Amniotic stem cell (primary cell): ENCODE data around the gene UFSP1.
"Not testable (repeated sequence)": the region's sequence is repeated elsewhere in the genome, so short reads cannot be mapped to it uniquely, and the experiment has no call there.

Experiments
- DNase-seq: peaks from one replicate; lab custom pipeline; 2025; lab: John Stamatoyannopoulos, UW

UFSP1 gene

DNA sequence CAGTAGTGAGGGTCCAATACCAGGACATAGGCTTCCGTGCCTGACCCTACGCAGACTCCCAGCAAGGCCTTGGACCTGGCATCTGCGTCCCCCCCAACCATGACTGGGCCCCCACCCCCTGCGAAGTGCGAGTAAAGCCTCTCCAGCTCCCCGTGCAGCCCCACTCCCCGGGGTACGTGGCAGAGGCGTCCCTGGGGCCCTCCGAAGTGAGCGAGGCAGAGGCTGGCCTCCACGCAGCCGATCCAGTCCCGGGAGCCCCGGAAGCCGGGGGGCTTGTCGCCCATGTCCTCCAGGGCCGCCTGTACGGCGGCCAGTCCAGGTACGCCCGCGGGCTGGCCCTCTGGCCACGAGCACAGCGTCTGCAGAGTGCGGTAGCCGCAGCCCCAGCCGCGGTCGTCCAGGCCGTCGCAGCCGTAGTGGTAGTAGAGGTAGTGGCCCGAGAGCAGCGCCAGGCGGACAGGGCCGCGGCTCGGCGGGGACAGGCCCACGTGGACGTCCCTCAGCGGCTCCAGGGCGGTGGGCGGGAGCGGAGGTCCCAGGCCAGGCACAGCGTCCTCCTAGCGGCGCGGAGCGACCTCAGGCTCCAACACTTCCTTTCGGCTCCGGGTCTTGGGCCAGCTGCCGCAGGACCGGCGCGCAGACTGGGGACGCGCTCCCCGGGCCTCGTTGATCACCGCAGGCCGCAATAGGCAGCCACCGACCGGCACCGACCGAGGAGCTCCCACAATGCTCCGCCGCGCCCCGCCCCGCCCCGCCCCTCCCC lies at the start of gene UFSP1:
Gene UFSP1, minus strand, starts transcription at position 728 of the 763 bp plus-strand sequence. Its CDS starts 444 bp downstream, at position 284.
- DNase-seq: no peak

GRCh38 chr7:100936167-100936566 lies 46.7 kb upstream of the UFSP1 start:
- not testable (repeated sequence) for DNase-seq

- not testable (repeated sequence) for DNase-seq
These were observed 45.9 kb upstream of the UFSP1 start for GRCh38 chr7:100935381-100935780.

- DNase-seq: no peak
These were observed 44.2 kb upstream of the UFSP1 start for GRCh38 chr7:100933734-100934133.

DNA sequence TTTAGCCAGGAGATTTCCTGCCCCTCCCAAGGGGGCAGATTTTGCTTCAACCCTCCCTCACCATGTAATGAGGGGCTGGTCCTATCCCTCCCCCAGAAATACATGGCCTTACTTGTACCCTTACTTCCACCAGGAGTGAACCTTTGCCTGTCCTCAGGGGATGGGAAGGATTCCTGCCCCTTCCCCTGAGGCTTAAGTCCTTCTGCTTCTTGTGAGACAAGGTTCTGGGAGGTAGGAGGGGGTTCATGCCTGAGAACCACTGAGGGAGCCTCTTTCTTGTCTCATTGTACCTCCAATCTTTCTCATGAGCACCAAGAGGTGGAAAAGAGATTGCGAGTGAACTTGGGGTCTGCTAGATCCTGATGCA lies 40.3 kb upstream of the UFSP1 start:
- no peak for DNase-seq

GRCh38 chr7:100923616-100924015 lies 34.1 kb upstream of the UFSP1 start:
- DNase-seq: not testable (repeated sequence)

DNA sequence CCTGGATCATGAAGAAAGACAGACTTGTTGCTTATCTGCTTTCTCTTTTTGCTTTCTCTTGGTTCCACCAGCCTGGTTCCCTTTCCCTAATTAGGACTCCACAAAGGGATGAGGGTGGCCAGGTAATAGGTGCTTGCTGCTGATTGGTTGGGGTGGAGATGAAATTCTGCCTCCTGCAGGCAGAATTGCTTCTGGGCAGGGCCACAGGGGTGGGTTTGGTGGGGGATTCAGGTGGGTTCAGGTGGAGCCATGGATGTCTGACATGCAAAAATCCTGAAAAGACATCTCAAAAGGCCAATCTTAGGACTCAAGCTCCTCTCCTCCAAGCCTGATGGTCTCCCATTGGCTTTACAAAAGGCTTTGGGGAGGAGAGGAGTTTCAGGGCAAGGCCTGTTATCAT lies 31.5 kb upstream of the UFSP1 start:
- DNase-seq: no peak

DNA sequence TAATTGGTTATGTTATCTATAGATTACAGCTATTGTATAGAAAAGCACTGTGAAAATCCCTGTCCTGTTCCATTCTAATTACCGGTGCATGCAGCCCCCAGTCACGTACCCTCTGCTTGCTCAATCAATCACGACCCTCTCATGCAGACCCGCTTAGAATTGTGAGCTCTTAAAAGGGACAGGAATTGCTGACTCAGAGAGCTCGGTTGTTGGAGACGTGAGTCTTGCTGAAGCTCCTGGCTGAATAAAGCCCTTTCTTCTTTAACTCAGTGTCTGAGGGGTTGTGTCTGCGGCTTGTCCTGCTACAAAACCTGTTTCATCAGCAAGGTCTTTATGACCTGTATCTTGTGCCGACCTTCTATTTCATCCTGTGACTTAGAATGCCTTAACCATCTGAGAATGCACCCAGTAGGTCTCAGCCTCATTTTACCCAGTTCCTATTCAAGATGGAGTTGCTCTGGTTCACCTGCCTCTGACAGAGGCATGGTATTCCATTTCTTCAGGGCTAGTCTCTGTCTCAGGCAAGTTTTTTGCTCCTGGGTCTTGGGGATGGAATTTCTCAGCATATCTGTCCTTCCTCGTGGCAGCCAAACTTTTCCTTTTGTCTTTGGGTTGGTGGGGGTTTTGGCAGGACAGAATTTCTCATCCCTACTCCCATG lies 30.4 kb upstream of the UFSP1 start:
- not testable (repeated sequence) for DNase-seq

GRCh38 chr7:100919335-100919734 lies 29.8 kb upstream of the UFSP1 start:
- DNase-seq: not testable (repeated sequence)

- no peak for DNase-seq
These were observed 25.4 kb upstream of the UFSP1 start for GRCh38 chr7:100914879-100915447.

DNA sequence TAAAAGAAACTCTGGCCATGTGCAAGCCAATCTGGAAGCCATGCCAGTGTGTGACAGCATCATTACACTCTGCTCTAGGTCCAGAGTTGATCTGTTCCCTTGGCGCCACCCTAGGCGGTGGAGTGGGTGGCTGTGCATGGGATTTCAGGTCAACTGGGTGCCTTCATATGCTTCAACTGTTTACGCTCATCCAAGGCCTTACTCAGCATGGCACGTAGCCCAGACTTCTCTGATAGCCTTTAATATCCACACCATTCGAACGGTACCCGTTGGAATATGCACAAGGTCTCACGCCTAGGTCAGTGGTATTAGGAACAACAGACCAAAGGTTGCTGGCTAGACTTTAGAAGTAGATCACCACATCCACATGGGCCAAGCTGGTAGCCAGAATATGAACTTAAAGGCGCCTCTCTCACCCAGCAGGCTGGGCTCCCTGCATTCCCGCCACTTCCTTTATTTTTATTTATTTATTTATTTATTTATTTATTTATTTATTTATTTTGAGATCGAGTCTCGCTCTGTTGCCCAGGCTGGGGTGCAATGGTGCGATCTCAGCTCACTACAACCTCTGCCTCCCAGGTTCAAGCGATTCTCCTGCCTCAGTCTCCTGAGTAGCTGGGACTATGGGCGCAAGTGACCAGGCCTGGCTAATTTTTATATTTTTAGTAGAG lies 24.8 kb upstream of the UFSP1 start:
- no peak for DNase-seq

DNA sequence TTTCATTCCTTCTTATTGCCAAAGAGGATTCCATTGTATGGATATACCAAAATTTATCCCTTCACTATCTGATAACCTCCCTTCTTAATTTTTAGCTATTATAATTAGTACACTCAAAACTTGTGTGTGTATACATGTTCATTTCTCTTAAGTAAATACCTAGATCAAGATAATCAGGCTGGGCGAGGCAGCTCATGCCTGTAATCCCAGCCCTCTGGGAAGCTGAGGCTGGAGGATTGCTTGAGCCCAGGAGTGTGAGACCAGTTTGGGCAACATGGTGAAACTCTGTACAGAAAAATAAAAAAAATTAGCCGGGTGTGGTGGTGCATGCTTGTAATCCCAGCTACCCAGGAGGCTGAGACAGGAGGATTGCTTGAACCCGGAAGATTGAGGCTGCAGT lies 22.0 kb upstream of the UFSP1 start:
- no peak for DNase-seq

GRCh38 chr7:100910443-100910842 lies 20.9 kb upstream of the UFSP1 start:
- not testable (repeated sequence) for DNase-seq

DNA sequence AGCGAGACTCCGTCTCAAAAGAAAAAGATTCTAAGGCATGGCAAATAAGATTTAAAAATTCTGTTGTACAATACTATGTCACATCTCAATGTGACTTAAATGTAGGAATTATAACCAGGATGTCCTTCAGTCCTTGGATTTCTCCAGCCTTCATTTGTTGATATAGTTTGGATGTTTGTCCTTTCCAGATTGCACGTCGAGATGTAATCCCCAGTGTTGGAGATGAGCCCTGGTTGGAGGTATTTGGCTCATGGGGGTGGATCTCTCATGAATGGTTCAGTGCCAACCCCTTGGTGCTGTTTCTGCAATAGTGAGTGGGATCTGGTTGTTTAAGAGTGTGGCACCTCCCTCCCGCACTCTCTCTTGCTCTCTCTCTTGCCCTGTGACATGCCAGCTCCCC lies 19.0 kb upstream of the UFSP1 start:
- DNase-seq: no peak

- no peak for DNase-seq
These were observed 13.1 kb upstream of the UFSP1 start for GRCh38 chr7:100902638-100903037.

DNA sequence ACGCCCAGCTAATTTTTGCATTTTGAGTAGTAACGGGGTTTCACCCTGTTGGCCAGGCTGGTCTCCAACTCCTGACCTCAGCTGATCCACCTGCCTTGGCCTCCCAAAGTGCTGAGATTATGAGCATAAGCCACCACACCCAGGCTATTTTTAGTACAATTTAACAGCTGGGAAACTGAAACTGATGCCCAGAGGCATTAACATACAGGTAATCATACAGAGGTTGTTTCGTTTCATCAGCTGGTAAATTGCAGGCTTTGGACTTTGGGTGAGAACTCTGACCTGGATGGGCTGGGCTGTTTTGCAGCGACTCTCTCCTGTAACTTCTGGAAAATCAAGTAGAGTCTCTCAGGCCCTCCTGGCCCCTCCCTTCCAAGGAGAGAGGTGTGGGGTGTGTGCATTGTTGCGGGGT lies 12.4 kb upstream of the UFSP1 start:
- no peak for DNase-seq

GRCh38 chr7:100900978-100901377 lies 11.5 kb upstream of the UFSP1 start:
- DNase-seq: no peak

- no peak for DNase-seq
These were observed 9.9 kb upstream of the UFSP1 start for GRCh38 chr7:100899432-100899831.

GRCh38 chr7:100897772-100898454 lies 8.4 kb upstream of the UFSP1 start:
- no peak for DNase-seq

- DNase-seq: no peak
These were observed 7.5 kb upstream of the UFSP1 start for GRCh38 chr7:100896732-100897608.
